Esophagus muscularis mucosa (tissue), 4 donors: ENCODE data around the gene UMODL1.

ENCODE experiments used
- CTCF ChIP-seq, 3 experiments: fragments of 200-600 bp in 2 of 3; fragments of 450-650 bp in 1 of 3; sonication (generic) in 2 of 3; IDR thresholded peaks; one replicate each; pipeline ENCODE4 v1.5.1; 2017 to 2019; ENCODE audit warnings: antibody characterized with exemption in 3 of 3, mild to moderate bottlenecking in 2 of 3, moderate library complexity in 1 of 3
- EP300 ChIP-seq: sonication (generic); formaldehyde crosslinking; IDR thresholded peaks from one replicate; pipeline ENCODE4 v1.6.1; 2017; ENCODE audit warnings: antibody characterized with exemption
- POLR2AphosphoS5 ChIP-seq, 2 donors: sonication (generic); formaldehyde crosslinking; IDR thresholded peaks; one replicate each; pipeline ENCODE4 v1.6.1; 2017; ENCODE audit warnings: antibody characterized with exemption in 2 of 2

DNA sequence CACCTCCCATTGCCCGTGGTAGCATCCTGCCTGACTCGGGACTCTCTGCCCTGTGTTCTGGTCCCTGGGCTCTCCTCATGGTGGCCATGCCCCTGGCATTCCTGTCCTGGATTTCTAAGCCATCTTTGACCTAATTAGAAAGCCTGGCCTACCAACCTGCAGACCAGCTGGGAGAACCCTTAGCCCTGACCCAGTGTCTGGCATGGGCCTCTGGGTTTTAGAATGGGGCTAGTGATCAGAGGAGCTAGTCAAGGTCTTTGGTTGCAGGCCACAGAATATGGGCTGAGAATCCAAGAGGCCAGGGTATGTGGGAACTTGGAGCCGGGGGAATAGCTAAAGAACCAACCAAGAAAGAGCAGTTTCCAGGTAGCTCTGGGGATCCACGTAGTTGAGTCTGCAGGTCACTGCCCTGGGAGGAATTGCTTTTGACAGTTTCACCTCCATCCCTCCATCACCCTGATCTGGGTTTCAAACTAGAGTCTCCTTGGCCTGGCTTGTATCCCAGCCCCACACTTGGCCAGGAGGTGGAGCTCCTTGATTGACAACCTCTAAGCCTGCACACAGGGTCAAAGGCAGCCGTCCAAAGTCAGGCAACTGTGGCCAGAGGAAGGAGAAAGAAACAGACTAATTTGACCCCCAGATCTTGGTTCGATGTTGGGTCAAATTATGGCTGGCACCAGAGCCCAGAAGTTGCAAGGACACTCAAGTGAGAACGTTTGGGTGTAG lies 93.1 kb downstream of the UMODL1 start:
- TF ChIP-seq CTCF (IDR thresholded peaks at IDR 0.05) (peak; percentile 41 to 47 (median 46)), POLR2AphosphoS5 (IDR thresholded peaks at IDR 0.05) (peak in 1 of 2 donors; percentile 34), EP300 (no peak)
